ENCODE results near the gene TRAF3IP1.
"Not testable (repeated sequence)": the region's sequence is repeated elsewhere in the genome, so short reads cannot be mapped to it uniquely, and the experiment has no call there.

DNA sequence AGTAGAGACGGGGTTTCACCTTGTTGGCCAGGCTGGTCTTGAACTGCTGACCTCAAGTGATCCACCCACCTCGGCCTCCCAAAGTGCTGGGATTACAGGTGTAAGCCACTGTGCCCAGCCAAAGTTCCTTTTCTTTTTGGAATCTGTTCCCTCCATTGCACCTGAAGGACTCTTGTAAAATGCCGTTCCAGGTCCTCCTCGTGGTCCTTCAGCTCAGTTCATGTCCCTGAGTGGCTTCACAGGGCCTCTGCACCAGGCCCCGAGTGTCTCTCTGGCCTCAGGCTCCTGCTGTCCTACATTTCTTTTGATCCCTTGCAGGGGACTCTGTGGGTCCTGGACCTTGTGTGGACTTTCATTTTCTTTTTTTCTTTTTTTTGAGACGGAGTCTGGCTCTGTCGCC is 3.9 kb downstream of the TRAF3IP1 start:
- TF ChIP-seq, protein P1, sequence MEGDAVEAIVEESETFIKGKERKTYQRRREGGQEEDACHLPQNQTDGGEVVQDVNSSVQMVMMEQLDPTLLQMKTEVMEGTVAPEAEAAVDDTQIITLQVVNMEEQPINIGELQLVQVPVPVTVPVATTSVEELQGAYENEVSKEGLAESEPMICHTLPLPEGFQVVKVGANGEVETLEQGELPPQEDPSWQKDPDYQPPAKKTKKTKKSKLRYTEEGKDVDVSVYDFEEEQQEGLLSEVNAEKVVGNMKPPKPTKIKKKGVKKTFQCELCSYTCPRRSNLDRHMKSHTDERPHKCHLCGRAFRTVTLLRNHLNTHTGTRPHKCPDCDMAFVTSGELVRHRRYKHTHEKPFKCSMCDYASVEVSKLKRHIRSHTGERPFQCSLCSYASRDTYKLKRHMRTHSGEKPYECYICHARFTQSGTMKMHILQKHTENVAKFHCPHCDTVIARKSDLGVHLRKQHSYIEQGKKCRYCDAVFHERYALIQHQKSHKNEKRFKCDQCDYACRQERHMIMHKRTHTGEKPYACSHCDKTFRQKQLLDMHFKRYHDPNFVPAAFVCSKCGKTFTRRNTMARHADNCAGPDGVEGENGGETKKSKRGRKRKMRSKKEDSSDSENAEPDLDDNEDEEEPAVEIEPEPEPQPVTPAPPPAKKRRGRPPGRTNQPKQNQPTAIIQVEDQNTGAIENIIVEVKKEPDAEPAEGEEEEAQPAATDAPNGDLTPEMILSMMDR (IDR thresholded peaks at IDR 0.05) = not testable (repeated sequence)
- not testable (repeated sequence) for TF ChIP-seq POLR2A (IDR thresholded peaks at IDR 0.05)
